Neutrophil (primary cell): Measurements from ENCODE around the gene MAP2K5.

ENCODE experiments used
- H3K27ac ChIP-seq: fragments of 200-600 bp; sonication (generic); 2 replicates; pipeline ENCODE4 v1.5.1; 2016; ENCODE audit warnings: mild to moderate bottlenecking, moderate library complexity
- H3K27me3 ChIP-seq: fragments of 200-600 bp; sonication (generic); 2 replicates; pipeline ENCODE4 v1.6.0; 2016; ENCODE audit warnings: mild to moderate bottlenecking
- H3K36me3 ChIP-seq: fragments of 200-600 bp; sonication (generic); 2 replicates; pipeline ENCODE4 v1.5.1; 2017
- H3K4me1 ChIP-seq, 2 experiments: fragments of 200-600 bp in 1 of 2; sonication (generic) in 1 of 2; 1 replicate in 1 of 2; 2 replicates in 1 of 2; pipeline versions ENCODE4 v1.5.1 to v1.6.1; 2013 to 2016; ENCODE audit warnings: low read depth in 1 of 2, low read length in 1 of 2, mild to moderate bottlenecking in 1 of 2, moderate library complexity in 1 of 2; ENCODE audit not compliant: control insufficient read depth in 1 of 2, insufficient read depth in 1 of 2
- H3K4me3 ChIP-seq, 2 experiments: fragments of 200-600 bp in 1 of 2; sonication (generic) in 1 of 2; 1 replicate in 1 of 2; 2 replicates in 1 of 2; pipeline ENCODE4 v1.5.1; 2013 to 2016; ENCODE audit warnings: low read depth in 1 of 2, low read length in 1 of 2, mild to moderate bottlenecking in 1 of 2, moderate library complexity in 1 of 2
- H3K9me3 ChIP-seq: fragments of 200-600 bp; sonication (generic); 2 replicates; pipeline ENCODE4 v1.5.1; 2016
- TF ChIP-seq, protein P1 (sequence below): fragments of 200-600 bp; sonication (generic); IDR thresholded peaks from 2 replicates; pipeline ENCODE4 v1.5.1; 2016; ENCODE audit warnings: antibody characterized with exemption

Gene MAP2K5

GRCh38 chr15:67821784-67822440 lies 279.4 kb downstream of the MAP2K5 start:
- peaks cover 13 to 19% of the 10 kb centered on the region in 2 experiments for H3K4me1 ChIP-seq
- H3K27me3 ChIP-seq, result peaks cover 100% of the 10 kb centered on the region
- no peaks in the 10 kb centered on the region for H3K9me3 ChIP-seq
- no peak overlapping the region for H3K4me3 ChIP-seq
- H3K27ac ChIP-seq, result no peak overlapping the region
- TF ChIP-seq, protein P1, sequence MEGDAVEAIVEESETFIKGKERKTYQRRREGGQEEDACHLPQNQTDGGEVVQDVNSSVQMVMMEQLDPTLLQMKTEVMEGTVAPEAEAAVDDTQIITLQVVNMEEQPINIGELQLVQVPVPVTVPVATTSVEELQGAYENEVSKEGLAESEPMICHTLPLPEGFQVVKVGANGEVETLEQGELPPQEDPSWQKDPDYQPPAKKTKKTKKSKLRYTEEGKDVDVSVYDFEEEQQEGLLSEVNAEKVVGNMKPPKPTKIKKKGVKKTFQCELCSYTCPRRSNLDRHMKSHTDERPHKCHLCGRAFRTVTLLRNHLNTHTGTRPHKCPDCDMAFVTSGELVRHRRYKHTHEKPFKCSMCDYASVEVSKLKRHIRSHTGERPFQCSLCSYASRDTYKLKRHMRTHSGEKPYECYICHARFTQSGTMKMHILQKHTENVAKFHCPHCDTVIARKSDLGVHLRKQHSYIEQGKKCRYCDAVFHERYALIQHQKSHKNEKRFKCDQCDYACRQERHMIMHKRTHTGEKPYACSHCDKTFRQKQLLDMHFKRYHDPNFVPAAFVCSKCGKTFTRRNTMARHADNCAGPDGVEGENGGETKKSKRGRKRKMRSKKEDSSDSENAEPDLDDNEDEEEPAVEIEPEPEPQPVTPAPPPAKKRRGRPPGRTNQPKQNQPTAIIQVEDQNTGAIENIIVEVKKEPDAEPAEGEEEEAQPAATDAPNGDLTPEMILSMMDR, result no peak
- no peaks in the 10 kb centered on the region for H3K36me3 ChIP-seq

GRCh38 chr15:67822537-67823313 lies 280.2 kb downstream of the MAP2K5 start:
- Histone ChIP-seq H3K9me3 (no peaks in the 10 kb centered on the region), H3K36me3 (no peaks in the 10 kb centered on the region), H3K27ac (no peak overlapping the region), H3K4me3 (no peak overlapping the region), H3K27me3 (peaks cover 100% of the 10 kb centered on the region), H3K4me1 (peaks cover 15 to 26% of the 10 kb centered on the region in 2 experiments)
- TF ChIP-seq, protein P1, result no peak

- peaks cover 20 to 33% of the 10 kb centered on the region in 2 experiments for H3K4me1 ChIP-seq
- peaks cover 100% of the 10 kb centered on the region for H3K27me3 ChIP-seq
- H3K4me3 ChIP-seq, result no peak overlapping the region
- H3K27ac ChIP-seq, result no peak overlapping the region
- TF ChIP-seq, protein P1, result no peak
- no peaks in the 10 kb centered on the region for H3K9me3 ChIP-seq
- no peaks in the 10 kb centered on the region for H3K36me3 ChIP-seq
Observed at GRCh38 chr15:67823314-67824196, 281.1 kb downstream of the MAP2K5 start.

DNA sequence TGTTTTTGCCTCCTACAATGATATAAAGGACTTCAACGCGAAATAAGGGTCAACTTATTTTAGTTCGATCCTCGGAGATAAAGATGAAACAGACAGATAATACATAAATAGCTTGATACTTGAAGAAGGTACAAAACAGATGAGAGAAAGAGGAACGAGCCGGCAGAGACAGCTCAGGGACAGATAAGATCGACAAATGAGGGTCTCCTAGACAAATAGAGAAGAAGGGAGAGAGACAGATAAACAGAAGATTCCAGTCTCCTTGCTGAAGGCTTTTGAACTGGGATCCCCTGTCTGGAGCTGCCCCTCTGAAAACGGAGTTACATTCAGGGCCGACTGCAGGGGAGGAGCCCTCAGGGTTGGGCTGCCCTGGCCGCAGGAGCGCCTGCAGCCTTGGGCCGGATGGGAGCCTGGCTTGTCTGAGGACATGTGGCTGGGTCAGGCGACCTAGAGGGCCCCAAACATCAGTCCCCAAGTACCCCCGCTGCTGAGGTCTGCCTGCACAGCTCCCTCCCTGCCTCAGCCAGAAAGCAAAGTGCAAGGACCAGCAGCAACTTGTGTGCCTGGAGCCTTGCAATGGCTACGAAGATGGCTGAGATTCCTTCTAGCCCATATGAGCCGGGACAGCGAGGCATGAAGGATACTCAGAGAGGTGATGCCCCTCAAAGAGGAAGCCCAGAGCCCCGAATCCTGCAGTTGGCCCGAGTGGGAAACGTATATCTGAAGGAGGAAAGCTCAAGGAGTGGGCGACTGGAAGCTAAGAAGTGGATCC lies 281.9 kb downstream of the MAP2K5 start:
- Histone ChIP-seq H3K4me1 (peaks cover 23 to 41% of the 10 kb centered on the region in 2 experiments), H3K9me3 (no peaks in the 10 kb centered on the region), H3K36me3 (no peaks in the 10 kb centered on the region), H3K27ac (no peak overlapping the region), H3K27me3 (peaks cover 100% of the 10 kb centered on the region), H3K4me3 (no peak overlapping the region)
- TF ChIP-seq, protein P1, result no peak
